ENCODE measurements around the gene MOSPD2.

DNA sequence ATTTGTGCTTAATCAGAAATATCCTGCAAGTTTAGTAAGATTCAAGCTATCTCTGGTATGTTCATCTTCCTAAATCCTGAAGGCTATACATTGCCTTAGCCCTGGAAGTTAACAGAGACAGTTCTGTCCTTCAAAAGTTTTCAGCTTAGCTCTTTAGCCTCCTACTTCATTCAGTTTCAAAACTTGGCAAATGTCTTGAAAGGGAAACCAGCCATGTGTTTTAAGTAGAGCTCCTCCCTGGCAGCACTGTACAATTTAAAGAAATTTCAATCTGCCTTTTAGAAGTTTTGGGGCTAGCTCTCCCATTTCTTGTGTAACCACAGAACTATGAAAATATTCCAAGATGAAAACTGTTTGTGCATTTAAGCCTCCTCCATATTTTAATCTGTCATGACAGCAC lies 47.4 kb upstream of the MOSPD2 start:
- TF ChIP-seq CEBPB (IDR thresholded peaks at IDR 0.05) (no peak), REST (IDR thresholded peaks at IDR 0.05; ENCODE audit: low read depth) (no peak), FOXM1 (IDR thresholded peaks at IDR 0.05; ENCODE audit: borderline replicate concordance, low read depth) (no peak), EP300 (IDR thresholded peaks at IDR 0.05; ENCODE audit: borderline replicate concordance) (no peak), CREB1 (IDR thresholded peaks at IDR 0.05; ENCODE audit: low read depth) (no peak), TAF1 (IDR thresholded peaks at IDR 0.05; ENCODE audit: low read depth) (no peak), EGR1 (IDR thresholded peaks at IDR 0.05) (no peak), NFIC (IDR thresholded peaks at IDR 0.05) (no peak), YY1 (IDR thresholded peaks at IDR 0.05; ENCODE audit: low read depth) (no peak)
- TF ChIP-seq, protein P1, sequence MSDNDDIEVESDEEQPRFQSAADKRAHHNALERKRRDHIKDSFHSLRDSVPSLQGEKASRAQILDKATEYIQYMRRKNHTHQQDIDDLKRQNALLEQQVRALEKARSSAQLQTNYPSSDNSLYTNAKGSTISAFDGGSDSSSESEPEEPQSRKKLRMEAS (IDR thresholded peaks at IDR 0.05): no peak

Measured in Ishikawa (cell line).